ENCODE measurements around the gene ZFAND2B.

ZFAND2B gene, protein sequence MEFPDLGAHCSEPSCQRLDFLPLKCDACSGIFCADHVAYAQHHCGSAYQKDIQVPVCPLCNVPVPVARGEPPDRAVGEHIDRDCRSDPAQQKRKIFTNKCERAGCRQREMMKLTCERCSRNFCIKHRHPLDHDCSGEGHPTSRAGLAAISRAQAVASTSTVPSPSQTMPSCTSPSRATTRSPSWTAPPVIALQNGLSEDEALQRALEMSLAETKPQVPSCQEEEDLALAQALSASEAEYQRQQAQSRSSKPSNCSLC

DNA sequence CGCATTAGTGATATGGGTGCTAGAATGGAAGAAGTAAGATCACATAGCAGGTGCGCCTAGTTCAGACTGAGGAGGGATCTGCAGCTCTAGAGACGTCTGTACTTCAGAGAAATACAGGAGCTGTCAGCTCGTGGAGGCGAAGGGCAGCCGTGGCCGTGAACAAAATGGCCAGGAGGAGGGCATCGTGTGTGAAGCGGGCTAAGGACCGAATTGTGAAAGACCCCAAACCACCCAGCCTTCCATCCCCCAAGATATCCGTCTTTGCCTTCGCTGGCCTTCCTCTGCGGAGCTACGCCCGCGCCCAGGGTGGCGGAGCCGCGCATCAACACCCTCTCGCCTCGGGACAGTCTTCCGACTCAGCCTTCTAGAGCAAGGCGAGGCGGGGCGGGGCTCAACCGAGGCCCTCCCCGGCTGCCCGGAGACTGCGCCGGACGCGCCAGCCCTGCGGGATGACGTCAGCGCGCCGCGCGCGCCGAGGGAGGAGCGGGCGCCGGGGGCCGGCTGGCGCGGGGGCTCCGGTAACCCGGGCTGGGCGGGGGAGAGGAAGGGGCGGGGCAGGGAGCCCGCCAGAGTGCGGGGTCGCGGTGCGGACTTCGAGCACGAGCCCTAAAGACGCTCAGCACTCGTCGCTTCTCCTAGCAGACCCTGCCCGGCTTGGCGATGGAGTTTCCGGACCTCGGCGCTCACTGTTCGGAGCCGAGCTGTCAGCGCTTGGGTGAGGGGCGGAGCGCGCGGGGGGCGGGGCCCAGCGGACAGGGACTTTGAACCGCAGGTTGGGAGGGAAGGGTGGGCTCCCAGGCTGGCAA is at the start of gene ZFAND2B:
Gene ZFAND2B (plus strand): TSS at position 455 of the 806 bp plus-strand sequence. CDS start 206 bp downstream, at position 661.
- DNase-seq, result peak; percentile 92

DNA sequence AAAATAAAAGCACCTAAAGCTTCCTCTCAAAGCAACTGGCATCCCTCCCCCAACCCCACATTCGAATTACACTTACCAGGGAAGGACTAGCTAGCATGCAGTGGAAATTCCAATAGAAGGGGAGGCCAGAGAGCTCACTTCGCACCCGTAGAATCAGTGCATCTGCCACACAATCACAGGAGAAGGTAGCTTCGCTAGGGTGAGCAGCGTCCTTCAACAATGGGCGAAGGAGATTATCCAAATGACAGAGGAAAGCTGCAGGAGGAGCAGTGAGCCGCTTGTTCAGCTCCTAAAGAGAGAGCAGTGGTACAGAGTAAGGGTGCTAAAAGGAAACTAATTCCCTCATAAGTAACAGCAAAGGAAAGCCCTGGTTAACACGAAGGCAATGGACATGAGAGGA is 49.2 kb upstream of the ZFAND2B start:
- DNase-seq, result no peak

DNA sequence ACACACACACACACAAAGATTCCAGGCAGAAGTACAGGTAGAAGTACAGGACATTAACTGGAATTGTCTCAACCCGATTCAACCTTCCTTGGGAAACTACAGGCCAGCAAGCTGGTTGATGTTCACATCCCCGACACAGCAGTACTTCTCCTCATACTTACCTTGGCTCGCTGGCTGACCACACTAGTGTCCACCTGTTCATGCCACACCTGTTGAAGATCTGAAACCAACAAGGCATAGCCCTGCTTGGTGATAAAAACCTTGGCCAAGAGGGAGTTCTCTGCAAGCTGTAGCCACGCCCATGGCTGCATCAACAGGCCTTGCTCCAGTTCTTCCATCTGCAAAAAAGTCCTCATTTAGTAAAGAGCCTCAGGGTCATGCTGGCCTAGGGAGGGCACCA is 48.6 kb upstream of the ZFAND2B start:
- no peak for DNase-seq

DNA sequence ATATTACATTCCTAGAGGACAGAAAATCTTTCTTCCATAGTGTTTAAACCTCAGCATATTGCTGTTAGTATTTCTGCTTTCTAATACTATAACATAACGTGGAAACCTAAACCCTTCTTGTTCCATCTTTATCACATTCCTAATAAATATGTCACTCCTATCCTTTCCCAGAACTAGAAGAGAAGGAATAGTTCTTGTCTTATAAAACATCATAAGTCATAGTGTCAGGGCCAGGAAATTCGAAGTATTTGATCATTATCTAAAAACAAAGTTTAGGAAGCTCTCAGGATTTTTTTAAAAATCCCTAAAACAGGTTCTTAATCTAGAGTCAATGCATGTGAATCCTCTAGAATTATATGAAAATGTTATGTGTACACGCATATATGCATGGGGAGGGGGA is 48.0 kb upstream of the ZFAND2B start:
- no peak for DNase-seq

DNA sequence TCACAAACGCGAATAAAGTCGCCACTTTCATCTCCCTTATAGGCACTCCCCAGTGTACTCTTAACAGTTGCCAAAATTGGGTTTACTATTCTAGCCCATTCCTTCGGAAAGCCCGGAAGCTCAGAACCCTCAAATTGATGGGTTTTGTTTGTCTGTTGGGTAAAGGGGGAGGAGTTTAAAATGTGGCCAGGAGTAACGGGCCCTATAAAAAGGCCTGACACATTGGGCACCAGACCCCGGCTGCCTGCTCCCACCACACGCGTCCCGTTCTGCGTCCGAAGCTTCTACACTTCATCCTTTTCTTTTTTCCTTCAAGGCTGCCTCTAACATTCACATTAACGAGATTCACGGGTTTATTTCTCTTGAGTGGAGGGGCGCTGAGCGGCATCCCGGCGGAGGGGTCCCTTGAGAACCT is 46.8 kb upstream of the ZFAND2B start:
- no peak for DNase-seq

DNA sequence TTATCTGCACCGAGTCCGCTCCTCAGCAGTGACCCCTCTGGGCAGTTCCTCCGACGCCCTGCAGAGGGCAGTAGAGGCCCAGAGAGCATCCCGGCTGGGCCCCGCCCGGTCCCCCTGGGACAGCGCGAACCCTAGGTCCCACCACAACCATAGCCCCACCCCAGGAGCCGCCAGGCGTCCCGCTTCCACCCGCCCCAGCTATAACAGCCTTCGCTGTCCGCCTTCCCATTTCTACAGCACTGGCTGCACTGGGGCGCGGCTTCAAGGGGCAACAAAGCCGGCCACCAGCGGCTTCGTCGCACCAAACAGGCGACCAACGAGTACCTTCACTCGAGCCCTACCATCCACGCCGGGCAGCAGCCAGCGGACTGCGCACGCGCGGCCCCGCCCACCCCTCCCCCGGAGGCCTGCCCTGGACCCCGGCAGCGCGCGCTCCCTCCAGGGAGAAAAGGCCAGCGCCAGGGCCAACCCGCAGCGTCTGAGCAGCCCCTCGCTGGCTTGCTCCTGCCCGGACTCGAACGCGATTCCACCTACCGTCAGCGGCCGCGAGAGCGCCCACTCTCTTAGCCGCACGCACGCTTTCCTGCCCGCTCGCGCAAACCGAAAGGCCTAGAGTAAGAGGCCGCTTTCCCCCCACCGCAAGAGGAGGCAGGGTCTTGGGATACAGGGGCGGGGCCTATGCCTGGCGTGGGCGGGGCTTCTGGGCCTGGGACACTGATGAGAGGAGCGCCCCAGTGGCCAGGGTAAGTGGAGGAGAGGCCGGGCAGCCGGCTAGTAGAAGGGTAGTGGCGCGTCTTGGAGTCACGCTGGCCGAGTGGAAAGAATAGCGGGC is 46.2 kb upstream of the ZFAND2B start, which contains the start of gene NHEJ1:
Gene NHEJ1 (minus strand): TSS at position 630 of the 832 bp plus-strand sequence. CDS start 2,453 bp downstream, outside the sequence.
- DNase-seq, result peak; percentile 80

DNA sequence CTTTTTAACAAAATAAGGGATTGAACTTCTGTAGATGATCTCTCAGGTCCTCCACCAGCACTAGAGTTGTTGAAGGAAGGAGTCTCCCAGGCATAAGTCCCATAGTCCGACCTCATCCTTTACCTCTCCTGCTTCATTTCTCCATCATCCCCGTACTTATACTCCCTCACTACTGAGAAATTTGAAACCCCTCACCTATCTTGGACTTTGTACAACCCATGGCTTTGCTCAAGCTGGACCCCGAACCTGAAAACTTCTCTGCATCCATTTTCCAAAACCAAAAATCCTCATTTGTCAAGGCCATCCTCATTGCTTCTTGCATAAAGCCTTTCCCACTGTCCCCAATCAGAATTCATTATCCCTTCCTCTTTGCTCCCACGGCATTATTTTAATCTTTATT is 45.5 kb upstream of the ZFAND2B start:
- DNase-seq, result no peak

DNA sequence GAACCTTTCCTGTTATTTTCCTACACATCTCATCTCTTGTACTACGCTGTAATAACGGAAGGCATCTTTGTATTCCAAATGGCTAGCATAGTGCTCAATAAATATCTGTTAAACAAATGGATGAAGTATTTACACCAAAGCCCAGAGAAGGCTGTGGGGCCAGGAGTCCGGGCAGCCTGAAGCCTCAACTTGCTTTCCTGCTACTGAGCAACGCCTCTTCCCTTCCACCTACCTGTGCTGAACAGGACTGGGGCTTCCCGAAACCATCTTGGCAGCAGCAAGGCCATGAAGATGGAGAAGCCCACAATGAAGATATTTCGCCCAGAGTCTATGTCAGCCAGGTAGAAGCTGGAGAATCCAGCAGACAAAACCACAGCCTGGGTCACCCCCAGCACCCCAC is 43.4 kb upstream of the ZFAND2B start:
- DNase-seq, result no peak

DNA sequence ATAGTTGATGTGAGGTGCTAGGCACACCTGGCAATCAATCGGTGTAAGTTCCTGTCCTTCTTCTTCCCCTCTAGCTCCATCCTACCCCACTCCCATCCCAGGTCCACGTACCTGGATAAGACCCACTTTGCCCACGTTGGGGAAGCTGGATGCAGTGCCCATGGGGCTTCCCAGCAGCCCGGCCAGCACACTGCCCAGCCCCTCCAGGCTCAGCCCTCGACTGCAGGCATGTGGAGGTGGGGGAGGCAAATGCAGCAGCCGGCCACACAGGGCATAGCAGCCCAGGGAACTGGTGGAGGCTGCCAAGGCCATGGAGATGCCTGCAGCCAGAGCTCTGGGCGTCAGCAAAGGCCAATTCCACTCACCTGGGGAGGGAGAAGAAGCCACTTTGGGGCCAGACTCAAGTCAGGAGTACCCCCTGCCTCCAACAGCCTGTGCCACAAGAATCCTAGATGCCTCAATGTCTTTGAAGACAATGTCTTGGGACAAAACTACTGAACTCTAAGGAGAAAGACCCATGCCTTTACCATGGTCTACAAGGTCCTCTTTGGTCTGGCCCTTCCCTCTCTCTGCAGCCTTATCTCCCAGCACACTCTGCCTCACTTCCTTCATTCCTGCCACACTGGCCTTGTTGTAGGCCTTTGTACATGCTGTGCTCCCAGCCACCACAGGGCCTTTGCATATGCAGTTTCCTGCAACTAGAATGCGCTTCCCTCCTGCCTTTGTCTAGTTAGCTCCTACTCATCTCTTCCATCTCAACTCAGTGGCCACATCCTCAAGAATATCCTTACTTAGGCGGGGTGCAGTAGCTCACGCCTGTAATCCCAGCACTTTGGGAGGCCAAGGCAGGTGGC is 41.3 kb upstream of the ZFAND2B start:
- DNase-seq, result no peak

DNA sequence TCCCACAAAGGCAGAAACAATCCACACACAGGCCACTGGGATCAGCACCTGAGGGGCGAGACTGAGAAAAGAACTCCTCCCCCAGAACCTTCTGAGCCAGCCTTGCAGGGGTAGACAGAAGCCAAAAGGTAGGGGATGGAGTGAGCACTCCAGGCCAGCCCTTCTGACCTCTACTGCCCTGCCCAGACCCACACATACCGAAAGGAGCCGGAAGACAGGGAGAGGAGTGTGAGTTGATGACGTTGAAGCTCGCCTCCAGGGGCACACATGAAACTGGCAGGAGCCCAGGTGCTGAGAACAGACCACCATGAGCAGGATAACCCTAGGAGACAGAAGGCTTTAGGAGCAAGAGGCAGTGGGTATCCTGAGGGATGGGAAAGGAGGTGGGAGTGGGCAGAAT is 38.6 kb upstream of the ZFAND2B start:
- DNase-seq, result no peak

DNA sequence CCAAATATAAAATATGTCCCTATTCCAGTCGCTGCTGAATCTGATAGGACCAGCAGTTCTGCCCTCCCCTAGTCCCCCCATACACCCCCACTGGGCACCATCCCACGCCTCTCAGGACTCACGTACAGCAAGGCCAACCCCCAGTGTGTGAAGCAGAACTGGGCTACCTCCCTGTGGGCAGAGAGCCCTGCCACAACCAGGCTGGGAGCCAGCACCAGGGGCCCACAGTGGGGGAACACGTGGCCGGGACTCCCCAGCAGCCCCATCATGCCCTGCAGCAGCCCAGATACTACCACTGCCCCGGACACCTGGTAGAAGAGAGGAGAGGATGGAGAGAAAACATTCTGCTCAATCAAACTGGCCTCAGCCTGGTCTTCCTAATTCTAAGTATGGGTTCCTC is 38.1 kb upstream of the ZFAND2B start:
- no peak for DNase-seq

DNA sequence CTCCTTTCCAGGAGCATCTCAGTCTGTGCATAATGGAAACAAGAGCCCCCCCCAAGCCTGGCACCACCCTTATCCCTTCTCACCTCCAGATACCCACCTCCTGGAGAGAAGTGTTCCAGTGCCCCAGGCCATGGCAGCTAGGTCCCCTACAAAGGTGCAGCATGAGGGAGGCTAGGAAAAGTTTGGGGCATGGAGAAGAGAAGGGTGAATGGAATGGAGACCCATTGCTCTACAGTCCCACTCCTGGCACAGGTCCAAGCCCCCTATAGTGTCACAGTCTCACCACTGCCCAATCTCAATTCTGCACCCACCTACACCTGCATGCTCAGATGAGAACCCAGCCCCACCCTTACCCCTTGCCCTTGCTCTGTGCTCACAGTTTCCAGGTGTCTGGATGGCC is 37.6 kb upstream of the ZFAND2B start:
- no peak for DNase-seq

DNA sequence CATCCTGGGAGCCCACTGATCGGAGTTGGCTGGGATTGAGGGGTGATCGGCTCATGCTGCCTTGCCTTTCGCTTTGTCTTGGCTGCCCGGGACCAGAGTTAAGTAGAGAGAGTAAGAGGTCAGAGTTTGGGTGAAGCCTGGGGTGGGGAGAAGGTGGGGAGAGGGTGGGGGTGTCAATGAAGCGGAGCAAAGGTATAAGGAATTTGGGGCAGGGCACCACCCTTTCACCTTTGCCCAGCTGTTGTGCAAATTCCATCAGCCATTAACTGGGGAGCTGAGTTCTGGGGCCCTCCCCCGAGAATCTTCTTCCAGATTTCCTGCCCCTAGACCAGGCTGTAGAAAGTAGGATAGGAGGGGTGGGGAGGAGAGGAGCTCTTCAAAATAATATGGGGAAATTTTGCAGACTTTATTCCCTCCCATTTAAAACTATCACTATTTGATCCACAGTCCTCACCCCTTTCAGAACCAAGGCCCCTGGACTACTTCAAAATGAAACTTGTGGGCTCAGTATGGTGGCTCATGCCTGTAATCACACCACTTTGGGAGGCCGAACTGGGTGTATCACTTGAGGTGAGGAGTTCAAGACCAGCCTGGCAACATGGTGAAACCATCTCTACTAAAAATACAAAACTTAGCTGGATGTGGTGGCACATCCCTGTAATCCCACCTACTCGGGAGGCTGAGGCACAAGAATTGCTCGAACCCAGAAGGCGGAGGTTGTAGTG is 36.5 kb upstream of the ZFAND2B start, which contains the start of gene SLC23A3:
Gene SLC23A3 (minus strand): TSS at position 100 of the 725 bp plus-strand sequence. CDS start 45 bp downstream, at position 55.
- no peak for DNase-seq

DNA sequence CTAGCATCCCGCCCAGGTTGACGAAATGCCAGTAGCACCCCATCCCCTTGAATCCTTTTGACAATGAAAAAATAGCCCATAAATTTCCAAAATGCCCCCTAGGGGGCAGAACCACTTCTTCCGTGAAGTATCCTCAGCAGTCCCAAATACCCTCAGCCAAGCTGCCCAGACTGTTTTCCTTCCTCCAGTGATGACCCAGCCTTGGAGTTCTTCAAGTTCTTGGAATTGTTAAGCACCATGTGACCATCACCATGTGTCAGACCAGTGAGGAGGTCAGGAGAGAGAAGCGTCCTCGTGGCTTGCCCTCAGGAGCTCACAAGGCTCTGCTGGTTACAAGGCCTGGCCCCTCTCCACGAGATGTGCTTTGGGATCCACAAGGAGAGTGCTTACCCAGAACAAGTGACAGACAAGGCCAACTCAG is 35.3 kb upstream of the ZFAND2B start:
- DNase-seq, result peak; percentile 2

DNA sequence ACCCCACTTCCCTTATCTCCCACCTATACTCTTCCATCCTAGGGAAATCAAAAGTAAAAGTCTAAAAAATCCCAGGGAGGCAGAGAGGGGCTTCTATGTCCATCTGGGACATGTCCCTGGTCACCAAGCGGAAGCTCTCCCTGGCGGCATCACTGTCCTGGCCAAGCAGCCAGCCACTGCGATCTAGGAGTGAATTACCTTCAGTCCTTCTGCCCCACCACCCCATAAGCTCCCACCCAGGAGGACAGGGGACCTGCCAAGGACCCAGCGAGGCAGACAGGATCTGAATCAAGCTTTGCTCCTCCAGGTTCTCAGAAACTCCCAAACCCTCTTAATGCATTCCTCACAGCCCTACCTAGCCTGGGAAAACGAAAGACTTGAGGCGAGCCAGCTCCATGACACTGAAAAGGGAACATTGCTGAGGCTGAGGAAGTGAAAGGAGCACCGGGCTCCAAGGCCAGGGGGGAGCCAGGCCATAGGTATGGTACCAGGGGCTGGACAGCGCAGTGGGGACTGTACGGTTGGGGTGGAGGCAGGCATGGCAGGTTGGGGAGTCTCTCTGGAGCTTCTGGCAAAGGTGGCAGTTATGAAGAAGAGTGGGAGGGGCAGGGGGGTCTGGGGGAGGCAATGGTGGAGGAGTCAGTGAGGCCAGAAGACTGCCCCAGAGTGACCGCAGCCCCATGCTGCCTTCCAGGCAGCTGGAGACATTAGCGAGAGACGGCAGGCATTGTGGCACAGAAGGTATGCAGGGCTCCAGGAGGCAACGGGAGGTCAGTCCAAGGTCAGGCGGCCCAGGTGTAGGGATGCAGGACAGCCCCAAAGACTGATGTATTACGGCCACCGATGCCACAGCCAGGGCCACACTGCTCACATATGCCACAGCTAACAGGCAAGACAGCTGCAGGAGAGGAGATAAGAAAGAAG is 34.1 kb upstream of the ZFAND2B start:
- no peak for DNase-seq

DNA sequence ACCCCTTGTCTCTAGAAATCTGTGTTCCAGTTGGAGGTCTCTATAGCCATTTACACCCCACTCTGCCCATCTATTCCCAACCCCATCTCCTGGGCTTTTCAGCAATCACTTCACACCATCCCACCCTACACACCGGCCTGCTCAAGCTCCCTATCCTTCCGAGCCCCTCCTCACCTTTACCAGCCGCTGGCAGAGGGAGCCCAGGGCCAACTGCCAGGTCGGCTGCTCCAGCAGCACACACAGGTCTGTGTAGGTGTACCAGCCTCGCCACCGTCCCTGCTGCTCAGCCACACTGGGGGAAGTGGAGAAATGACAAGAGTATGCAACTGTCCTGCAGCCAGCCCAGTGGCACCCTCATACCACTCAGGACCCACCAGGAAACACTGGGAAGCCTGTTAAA is 33.4 kb upstream of the ZFAND2B start:
- no peak for DNase-seq

DNA sequence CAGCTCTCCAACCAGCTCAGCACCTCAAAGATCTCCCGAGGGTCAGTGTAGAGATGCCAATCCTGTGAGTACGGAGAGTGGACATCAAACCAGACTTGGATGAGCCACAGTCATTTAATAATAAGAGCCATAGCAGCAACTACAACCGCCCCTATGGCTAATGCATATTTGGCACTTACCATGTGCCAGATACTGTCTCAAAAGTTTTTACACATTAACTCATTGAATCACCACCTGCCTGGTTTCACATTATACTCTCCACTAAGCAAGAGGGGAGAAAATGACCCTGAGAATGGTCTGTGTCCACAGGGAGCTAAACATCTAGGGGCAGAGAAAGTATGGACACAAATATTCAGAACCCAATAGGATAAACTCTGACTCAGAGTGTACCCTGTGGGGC is 32.4 kb upstream of the ZFAND2B start:
- no peak for DNase-seq

DNA sequence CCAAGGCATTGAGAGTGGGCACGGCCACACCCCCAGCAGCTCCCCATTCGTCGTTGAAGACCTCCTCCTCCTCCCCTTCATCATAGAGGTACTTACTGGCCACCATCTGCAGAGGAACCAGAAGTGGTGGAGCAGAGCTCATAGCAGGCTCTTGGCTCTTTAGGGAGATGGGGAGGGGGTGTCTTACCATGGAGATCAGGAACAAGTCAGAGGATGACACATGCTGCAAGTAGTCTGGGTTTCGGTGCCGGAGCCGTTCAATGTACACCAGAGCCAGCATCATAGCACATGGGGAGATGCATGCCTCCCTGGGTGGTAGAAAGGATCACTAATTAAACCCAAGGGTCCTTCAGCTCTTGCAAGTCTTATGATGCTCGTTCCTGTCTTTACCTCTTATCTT is 31.8 kb upstream of the ZFAND2B start:
- DNase-seq, result no peak

DNA sequence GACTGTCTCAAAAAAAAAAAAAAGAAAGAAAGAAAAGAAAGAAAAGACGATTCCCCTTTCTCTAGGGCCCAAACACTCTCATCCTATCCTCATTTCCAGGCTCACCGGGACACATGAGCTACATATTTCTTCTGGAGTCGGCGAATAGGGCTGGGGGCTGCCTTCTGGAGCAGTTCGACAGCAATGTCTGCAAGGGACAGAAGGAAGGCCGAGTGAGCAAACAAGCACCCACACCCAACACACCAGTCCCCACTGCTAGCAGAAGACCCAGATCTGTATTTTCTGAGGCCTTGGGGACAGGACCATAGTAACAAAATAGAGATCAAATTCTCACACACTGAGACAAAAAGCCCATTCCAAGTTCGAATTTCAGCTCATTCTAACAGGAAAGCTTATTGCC is 31.1 kb upstream of the ZFAND2B start:
- DNase-seq, result no peak

Data from NCI-H2171 (cell line).